SK-N-SH (cell line): ENCODE results near the gene ESPL1.

Source experiments
- ELF1 ChIP-seq: IDR thresholded peaks from 2 replicates; pipeline ENCODE4 v1.4.0; 2012
- FOSL2 ChIP-seq: IDR thresholded peaks from 2 replicates; pipeline ENCODE4 v1.4.0; 2012; ENCODE audit warnings: low read depth, mild to moderate bottlenecking, moderate library complexity, borderline replicate concordance
- FOXJ3 ChIP-seq: sonication (generic); formaldehyde crosslinking; IDR thresholded peaks from 2 replicates; pipeline ENCODE4 v1.5.1; 2020; ENCODE audit warnings: mild to moderate bottlenecking, missing genetic modification reagents
- GABPA ChIP-seq: IDR thresholded peaks from 2 replicates; pipeline ENCODE4 v1.4.0; 2012; ENCODE audit warnings: low read depth, mild to moderate bottlenecking
- JUND ChIP-seq: IDR thresholded peaks from 2 replicates; pipeline ENCODE4 v1.4.0; 2012
- MEF2A ChIP-seq: IDR thresholded peaks from 2 replicates; pipeline ENCODE4 v1.4.0; 2012; ENCODE audit warnings: low read depth, borderline replicate concordance
- RAD21 ChIP-seq: IDR thresholded peaks from 2 replicates; pipeline ENCODE4 v1.6.1; 2012; ENCODE audit warnings: mild to moderate bottlenecking, low read length
- RFX5 ChIP-seq: IDR thresholded peaks from 2 replicates; pipeline ENCODE4 v1.6.1; 2012; ENCODE audit warnings: mild to moderate bottlenecking, improper control_type of control experiment, low read length
- TAF1 ChIP-seq: IDR thresholded peaks from 2 replicates; pipeline ENCODE4 v1.6.1; 2012; ENCODE audit warnings: low read depth, mild to moderate bottlenecking, low read length, moderate library complexity, borderline replicate concordance
- TCF12 ChIP-seq: IDR thresholded peaks from 2 replicates; pipeline ENCODE4 v1.4.0; 2012
- TF ChIP-seq, protein P1 (sequence below): fragments of 200-600 bp; sonication (generic); IDR thresholded peaks from 2 replicates; pipeline ENCODE4 v1.6.1; 2017; ENCODE audit warnings: antibody characterized with exemption, mild to moderate bottlenecking, moderate library complexity
- TF ChIP-seq, protein P2 (sequence below): fragments of 150-350 bp; IDR thresholded peaks from 2 replicates; pipeline ENCODE4 v1.6.1; 2016; ENCODE audit warnings: mild to moderate bottlenecking, low read depth, low read length
- TF ChIP-seq, protein P3 (sequence below): fragments of 150-350 bp; IDR thresholded peaks from 2 replicates; pipeline ENCODE4 v1.6.1; 2017; ENCODE audit warnings: antibody characterized with exemption, low read length, low read depth, borderline replicate concordance

DNA sequence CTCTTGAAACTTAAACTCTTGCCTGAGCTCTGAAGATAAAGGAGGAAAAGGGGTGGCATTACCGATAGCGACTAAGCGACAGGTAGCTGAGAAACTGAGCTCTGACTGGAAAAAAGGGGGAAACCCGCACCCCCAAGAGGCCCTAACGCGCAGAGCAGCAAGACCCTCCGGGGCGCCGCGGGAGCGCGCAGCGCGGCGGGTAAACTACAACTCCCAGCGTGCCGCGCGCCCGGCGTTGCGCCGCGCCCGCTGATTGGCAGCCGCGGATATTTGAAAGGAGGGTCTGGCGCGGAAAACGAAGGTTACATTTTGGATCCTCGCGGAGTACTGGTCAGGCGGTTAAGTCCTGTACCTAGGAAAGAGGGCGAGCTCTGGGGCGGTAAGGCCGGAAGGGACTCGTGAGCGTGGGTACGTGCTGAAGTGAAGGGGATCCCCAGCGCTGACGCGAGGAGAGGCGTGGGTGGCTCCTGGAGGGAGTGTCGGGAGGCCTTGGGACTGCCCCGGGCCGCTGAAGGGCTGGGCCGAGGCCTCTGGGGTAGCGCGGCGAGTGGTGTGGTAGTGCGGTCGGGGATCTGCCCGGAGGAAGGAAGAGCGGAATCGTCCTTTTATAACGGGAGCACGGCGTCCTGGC, at the start of gene ESPL1:
- TF ChIP-seq, protein P1, sequence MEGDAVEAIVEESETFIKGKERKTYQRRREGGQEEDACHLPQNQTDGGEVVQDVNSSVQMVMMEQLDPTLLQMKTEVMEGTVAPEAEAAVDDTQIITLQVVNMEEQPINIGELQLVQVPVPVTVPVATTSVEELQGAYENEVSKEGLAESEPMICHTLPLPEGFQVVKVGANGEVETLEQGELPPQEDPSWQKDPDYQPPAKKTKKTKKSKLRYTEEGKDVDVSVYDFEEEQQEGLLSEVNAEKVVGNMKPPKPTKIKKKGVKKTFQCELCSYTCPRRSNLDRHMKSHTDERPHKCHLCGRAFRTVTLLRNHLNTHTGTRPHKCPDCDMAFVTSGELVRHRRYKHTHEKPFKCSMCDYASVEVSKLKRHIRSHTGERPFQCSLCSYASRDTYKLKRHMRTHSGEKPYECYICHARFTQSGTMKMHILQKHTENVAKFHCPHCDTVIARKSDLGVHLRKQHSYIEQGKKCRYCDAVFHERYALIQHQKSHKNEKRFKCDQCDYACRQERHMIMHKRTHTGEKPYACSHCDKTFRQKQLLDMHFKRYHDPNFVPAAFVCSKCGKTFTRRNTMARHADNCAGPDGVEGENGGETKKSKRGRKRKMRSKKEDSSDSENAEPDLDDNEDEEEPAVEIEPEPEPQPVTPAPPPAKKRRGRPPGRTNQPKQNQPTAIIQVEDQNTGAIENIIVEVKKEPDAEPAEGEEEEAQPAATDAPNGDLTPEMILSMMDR, result peak; percentile 53
- TF ChIP-seq, protein P2, sequence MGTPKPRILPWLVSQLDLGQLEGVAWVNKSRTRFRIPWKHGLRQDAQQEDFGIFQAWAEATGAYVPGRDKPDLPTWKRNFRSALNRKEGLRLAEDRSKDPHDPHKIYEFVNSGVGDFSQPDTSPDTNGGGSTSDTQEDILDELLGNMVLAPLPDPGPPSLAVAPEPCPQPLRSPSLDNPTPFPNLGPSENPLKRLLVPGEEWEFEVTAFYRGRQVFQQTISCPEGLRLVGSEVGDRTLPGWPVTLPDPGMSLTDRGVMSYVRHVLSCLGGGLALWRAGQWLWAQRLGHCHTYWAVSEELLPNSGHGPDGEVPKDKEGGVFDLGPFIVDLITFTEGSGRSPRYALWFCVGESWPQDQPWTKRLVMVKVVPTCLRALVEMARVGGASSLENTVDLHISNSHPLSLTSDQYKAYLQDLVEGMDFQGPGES, result no peak
- TF ChIP-seq FOSL2 (no peak), JUND (no peak), RFX5 (no peak), TAF1 (0 out of 2 replicates have a peak, but pooled peaks have one; percentile 26), ELF1 (no peak), GABPA (no peak; the same call in 1 of the 2 replicates), TCF12 (no peak), MEF2A (no peak), FOXJ3 (no peak), RAD21 (peak; percentile 69)
- TF ChIP-seq, protein P3, sequence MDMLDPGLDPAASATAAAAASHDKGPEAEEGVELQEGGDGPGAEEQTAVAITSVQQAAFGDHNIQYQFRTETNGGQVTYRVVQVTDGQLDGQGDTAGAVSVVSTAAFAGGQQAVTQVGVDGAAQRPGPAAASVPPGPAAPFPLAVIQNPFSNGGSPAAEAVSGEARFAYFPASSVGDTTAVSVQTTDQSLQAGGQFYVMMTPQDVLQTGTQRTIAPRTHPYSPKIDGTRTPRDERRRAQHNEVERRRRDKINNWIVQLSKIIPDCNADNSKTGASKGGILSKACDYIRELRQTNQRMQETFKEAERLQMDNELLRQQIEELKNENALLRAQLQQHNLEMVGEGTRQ, result no peak
